H9 (cell line): ENCODE data around the gene SHISA7. TPM values are rescaled to one million over a fixed set of nuclear protein-coding genes. Genes with fewer than 3 reads are reported as not detected.

ENCODE experiments used
- DNase-seq: peaks from one replicate; pipeline ENCODE4 v3.0.0-alpha.2; 2017
- H2AFZ ChIP-seq: one replicate; pipeline ENCODE4 v1.6.1; 2013; ENCODE audit warnings: mild to moderate bottlenecking, low read length, control low read depth, moderate library complexity
- H2AK5ac ChIP-seq: 2 replicates; pipeline ENCODE4 v1.6.1; 2013; ENCODE audit warnings: low read length, control low read depth, mixed read lengths; ENCODE audit not compliant: insufficient read length
- H2BK120ac ChIP-seq: one replicate; pipeline ENCODE4 v1.6.1; 2013; ENCODE audit warnings: low read depth, mild to moderate bottlenecking, low read length, control low read depth, inconsistent platforms; ENCODE audit not compliant: poor library complexity, severe bottlenecking
- H2BK12ac ChIP-seq: 2 replicates; pipeline ENCODE4 v1.6.1; 2013; ENCODE audit warnings: low read length, control low read depth, mixed read lengths, low read depth; ENCODE audit not compliant: insufficient read length
- H2BK15ac ChIP-seq: 2 replicates; pipeline ENCODE4 v1.6.1; 2013; ENCODE audit warnings: low read depth, low read length, control low read depth
- H2BK20ac ChIP-seq: one replicate; pipeline ENCODE4 v1.6.1; 2013; ENCODE audit warnings: low read depth, mild to moderate bottlenecking, low read length, control low read depth, inconsistent platforms; ENCODE audit not compliant: poor library complexity, severe bottlenecking
- H2BK5ac ChIP-seq: 2 replicates; pipeline ENCODE4 v1.6.1; 2013; ENCODE audit warnings: low read length, control low read depth, mixed read lengths; ENCODE audit not compliant: insufficient read length
- H3K14ac ChIP-seq: 2 replicates; pipeline ENCODE4 v1.6.1; 2013; ENCODE audit warnings: low read length, control low read depth; ENCODE audit not compliant: insufficient read depth
- H3K18ac ChIP-seq: 2 replicates; pipeline ENCODE4 v1.6.1; 2013; ENCODE audit warnings: low read depth, mild to moderate bottlenecking, mixed read lengths, low read length, control low read depth; ENCODE audit not compliant: insufficient read length
- H3K23ac ChIP-seq: 2 replicates; pipeline ENCODE4 v1.6.1; 2013; ENCODE audit warnings: low read length, control low read depth, mixed read lengths, low read depth; ENCODE audit not compliant: insufficient read length
- H3K23me2 ChIP-seq: 2 replicates; pipeline ENCODE4 v1.6.1; 2013; ENCODE audit warnings: low read depth, mild to moderate bottlenecking, mixed read lengths, low read length, control low read depth; ENCODE audit not compliant: insufficient read length, poor library complexity, severe bottlenecking
- H3K27ac ChIP-seq: 2 replicates; pipeline ENCODE4 v1.5.1; 2013; ENCODE audit warnings: low read length, control low read depth, mixed read lengths, low read depth; ENCODE audit not compliant: insufficient read length
- H3K27me3 ChIP-seq: 2 replicates; pipeline ENCODE4 v1.6.1; 2013; ENCODE audit warnings: low read length, control low read depth, inconsistent platforms; ENCODE audit not compliant: insufficient read depth
- H3K4ac ChIP-seq: 2 replicates; pipeline ENCODE4 v1.6.1; 2013; ENCODE audit warnings: low read depth, mild to moderate bottlenecking, control low read depth, inconsistent platforms, low read length, moderate library complexity
- H3K4me1 ChIP-seq: 2 replicates; pipeline ENCODE4 v1.6.1; 2013; ENCODE audit warnings: low read length, control low read depth, inconsistent platforms; ENCODE audit not compliant: insufficient read depth
- H3K4me2 ChIP-seq: 2 replicates; pipeline ENCODE4 v1.6.1; 2013; ENCODE audit warnings: low read length, control low read depth, mixed read lengths; ENCODE audit not compliant: insufficient read length, insufficient read depth
- H3K56ac ChIP-seq: 2 replicates; pipeline ENCODE4 v1.6.1; 2013; ENCODE audit warnings: low read depth, mild to moderate bottlenecking, mixed read lengths, low read length, control low read depth; ENCODE audit not compliant: insufficient read length
- H3K79me1 ChIP-seq: 2 replicates; pipeline ENCODE4 v1.6.1; 2013; ENCODE audit warnings: low read depth, mild to moderate bottlenecking, moderate library complexity, low read length, control low read depth, inconsistent platforms; ENCODE audit not compliant: insufficient read depth, poor library complexity, severe bottlenecking
- H3K79me2 ChIP-seq: 2 replicates; pipeline ENCODE4 v1.6.1; 2013; ENCODE audit warnings: low read length, control low read depth, inconsistent platforms; ENCODE audit not compliant: insufficient read depth
- H3K9ac ChIP-seq: 2 replicates; pipeline ENCODE4 v1.6.1; 2013; ENCODE audit warnings: low read length, control low read depth, mixed read lengths; ENCODE audit not compliant: insufficient read length; ENCODE audit errors: extremely low read depth
- H3K9me3 ChIP-seq: one replicate; pipeline ENCODE4 v1.6.1; 2013; ENCODE audit warnings: low read depth, low read length, inconsistent platforms; ENCODE audit not compliant: control insufficient read depth
- H3T11ph ChIP-seq: one replicate; pipeline ENCODE4 v1.6.1; 2013; ENCODE audit warnings: mild to moderate bottlenecking, low read length, control low read depth, inconsistent platforms
- H4K20me1 ChIP-seq: one replicate; pipeline ENCODE4 v1.6.1; 2013; ENCODE audit not compliant: control insufficient read depth, insufficient read length, insufficient read depth
- H4K5ac ChIP-seq: 2 replicates; pipeline ENCODE4 v1.6.1; 2013; ENCODE audit warnings: low read depth, mild to moderate bottlenecking, mixed read lengths, low read length, control low read depth; ENCODE audit not compliant: insufficient read length
- H4K8ac ChIP-seq: replicated peaks from 2 replicates; pipeline ENCODE4 v1.6.1; 2013; ENCODE audit warnings: low read length, control low read depth, mixed read lengths, low read depth; ENCODE audit not compliant: insufficient read length
- H4K91ac ChIP-seq: 2 replicates; pipeline ENCODE4 v1.6.1; 2013; ENCODE audit warnings: low read depth, mild to moderate bottlenecking, moderate library complexity, mixed read lengths, low read length, control low read depth; ENCODE audit not compliant: insufficient read length
- H3K27ac Mint-ChIP-seq, 3 experiments: 2 replicates in 2 of 3; 3 replicates in 1 of 3; pipeline ENCODE4 v1.8.0; 2020 to 2021; ENCODE audit warnings: mixed read lengths in 3 of 3, mild to moderate bottlenecking in 1 of 3, moderate library complexity in 1 of 3
- H3K27me3 Mint-ChIP-seq: 2 replicates; pipeline ENCODE4 v1.8.0; 2021; ENCODE audit warnings: low read depth, mild to moderate bottlenecking, moderate library complexity, mixed read lengths
- H3K36me3 Mint-ChIP-seq, 3 experiments: 2 replicates in 2 of 3; 3 replicates in 1 of 3; pipeline ENCODE4 v1.8.0; 2020 to 2021; ENCODE audit warnings: low read depth in 3 of 3, mixed read lengths in 3 of 3; ENCODE audit not compliant: insufficient read depth in 1 of 3
- H3K4me1 Mint-ChIP-seq, 2 experiments: 2 replicates each; pipeline ENCODE4 v1.8.0; 2020; ENCODE audit warnings: mixed read lengths in 2 of 2
- H3K4me3 Mint-ChIP-seq, 2 experiments: 2 replicates in 1 of 2; 3 replicates in 1 of 2; pipeline ENCODE4 v1.8.0; 2020 to 2021; ENCODE audit warnings: mild to moderate bottlenecking in 2 of 2, mixed read lengths in 2 of 2, moderate library complexity in 1 of 2
- H3K9me3 Mint-ChIP-seq, 2 experiments: 2 replicates in 1 of 2; 3 replicates in 1 of 2; pipeline ENCODE4 v1.8.0; 2020; ENCODE audit warnings: mild to moderate bottlenecking in 2 of 2, mixed read lengths in 2 of 2, moderate library complexity in 1 of 2
- WGBS: extraction: QIAGEN DNeasy Blood & Tissue Kit; methylation state at CpG from one replicate; pipeline ENCODE4 v1.1.7; 2013; ENCODE audit warnings: missing lambda C conversion rate, low lambda C conversion rate, mixed read lengths; ENCODE audit not compliant: insufficient read length; ENCODE audit errors: extremely low coverage; 5-methylcytosine and 5-hydroxymethylcytosine counted together
- total RNA-seq: library from RNA; stranded (reverse); gene quantifications from 2 replicates; pipeline ENCODE4 v1.2.1, GENCODE V29; 2021
- TF ChIP-seq, protein P1 (sequence below): fragments of 200-600 bp; sonication (generic); conservative IDR thresholded peaks from 3 replicates; pipeline ENCODE4 v1.8.0; 2021; ENCODE audit warnings: antibody characterized with exemption, mild to moderate bottlenecking

Gene SHISA7
- total RNA-seq, 1 experiment from 2014 or later, result 0.31 TPM

DNA sequence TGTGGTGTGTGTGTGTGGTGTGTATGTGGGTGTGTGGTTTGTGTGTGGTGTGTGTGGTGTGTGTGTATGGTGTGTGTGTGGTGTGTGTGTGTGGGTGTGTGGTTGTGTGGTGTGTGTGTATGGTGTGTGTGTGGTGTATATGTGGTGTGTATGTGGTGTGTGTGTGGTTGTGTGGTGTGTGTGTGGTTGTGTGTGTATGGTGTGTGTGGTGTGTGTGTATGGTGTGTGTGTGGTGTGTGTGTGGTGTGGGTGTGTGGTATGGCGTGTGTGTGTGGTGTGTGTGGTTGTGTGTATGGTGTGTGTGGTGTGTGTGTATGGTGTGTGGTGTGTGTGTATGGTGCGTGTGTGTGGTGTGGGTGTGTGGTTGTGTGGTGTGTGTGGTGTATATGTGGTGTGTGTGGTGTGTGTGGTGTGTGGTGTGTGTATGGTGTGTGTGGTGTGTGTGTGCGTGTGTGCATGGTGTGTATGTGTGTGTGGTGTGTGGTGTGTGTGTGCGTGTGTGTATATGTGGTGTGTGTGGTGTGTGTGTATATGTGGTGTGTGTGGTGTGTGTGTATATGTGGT, 8.7 kb downstream of the SHISA7 start:
- H3K79me1 ChIP-seq, result no peaks in the 10 kb centered on the region
- H2AK5ac ChIP-seq, result no peak overlapping the region
- H4K20me1 ChIP-seq, result no peaks in the 10 kb centered on the region
- no peak overlapping the region for H3K18ac ChIP-seq
- H3K9me3 ChIP-seq, result no peaks in the 10 kb centered on the region
- H4K5ac ChIP-seq, result peak overlapping the region; percentile 31
- H3K9ac ChIP-seq, result no peak overlapping the region
- no peak overlapping the region for H3K4ac ChIP-seq
- no peak overlapping the region for H3K56ac ChIP-seq
- H3K4me1 ChIP-seq, result no peaks in the 10 kb centered on the region
- H4K91ac ChIP-seq, result no peak overlapping the region
- Mint-ChIP-seq H3K36me3 (peaks cover 0 to 2% (median 0%) of the 10 kb centered on the region in 3 experiments; a peak in 1 of 7 replicates), H3K27me3 (peaks cover 40% of the 10 kb centered on the region), H3K27ac (no peak overlapping the region), H3K4me1 (peaks cover 0 to 3% of the 10 kb centered on the region in 2 experiments; a peak in 2 of 4 replicates), H3K9me3 (peaks cover 6 to 10% of the 10 kb centered on the region in 2 experiments; a peak in 4 of 5 replicates), H3K4me3 (no peak overlapping the region)
- no peak overlapping the region for H3T11ph ChIP-seq
- H3K79me2 ChIP-seq, result no peaks in the 10 kb centered on the region
- no peak overlapping the region for H2BK12ac ChIP-seq
- H3K23me2 ChIP-seq, result peaks cover 3% of the 10 kb centered on the region
- H3K27me3 ChIP-seq, result no peaks in the 10 kb centered on the region; the same call in 1 of the 2 replicates
- H2BK120ac ChIP-seq, result no peak overlapping the region
- 100% methylated on average over 2 of the region's 4 CpGs for WGBS
- no peak overlapping the region for H2BK5ac ChIP-seq
- H4K8ac ChIP-seq, result peak overlapping the region; percentile 30
- H3K27ac ChIP-seq, result no peak overlapping the region
- no peak overlapping the region for H3K4me2 ChIP-seq
- TF ChIP-seq, protein P1, sequence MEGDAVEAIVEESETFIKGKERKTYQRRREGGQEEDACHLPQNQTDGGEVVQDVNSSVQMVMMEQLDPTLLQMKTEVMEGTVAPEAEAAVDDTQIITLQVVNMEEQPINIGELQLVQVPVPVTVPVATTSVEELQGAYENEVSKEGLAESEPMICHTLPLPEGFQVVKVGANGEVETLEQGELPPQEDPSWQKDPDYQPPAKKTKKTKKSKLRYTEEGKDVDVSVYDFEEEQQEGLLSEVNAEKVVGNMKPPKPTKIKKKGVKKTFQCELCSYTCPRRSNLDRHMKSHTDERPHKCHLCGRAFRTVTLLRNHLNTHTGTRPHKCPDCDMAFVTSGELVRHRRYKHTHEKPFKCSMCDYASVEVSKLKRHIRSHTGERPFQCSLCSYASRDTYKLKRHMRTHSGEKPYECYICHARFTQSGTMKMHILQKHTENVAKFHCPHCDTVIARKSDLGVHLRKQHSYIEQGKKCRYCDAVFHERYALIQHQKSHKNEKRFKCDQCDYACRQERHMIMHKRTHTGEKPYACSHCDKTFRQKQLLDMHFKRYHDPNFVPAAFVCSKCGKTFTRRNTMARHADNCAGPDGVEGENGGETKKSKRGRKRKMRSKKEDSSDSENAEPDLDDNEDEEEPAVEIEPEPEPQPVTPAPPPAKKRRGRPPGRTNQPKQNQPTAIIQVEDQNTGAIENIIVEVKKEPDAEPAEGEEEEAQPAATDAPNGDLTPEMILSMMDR, result no peak
- H2BK15ac ChIP-seq, result no peak overlapping the region
- no peak overlapping the region for H3K14ac ChIP-seq
- no peak for DNase-seq
- H2BK20ac ChIP-seq, result no peak overlapping the region
- no peak overlapping the region for H3K23ac ChIP-seq
- H2AFZ ChIP-seq, result no peak overlapping the region
